ENCODE results near the gene GIGYF2. TPM values are rescaled to one million over a fixed set of nuclear protein-coding genes. Genes with fewer than 3 reads are reported as not detected.

GIGYF2 gene
- polyA plus RNA-seq, 1 donor from 2014 or later: 52.6 TPM

GRCh38 chr2:232842689-232843088 is 145.6 kb downstream of the GIGYF2 start:
- H3K27me3 ChIP-seq (ENCODE audit: insufficient read depth, low read depth, low read length): no peaks in the 10 kb centered on the region
- TF ChIP-seq SMC3 (conservative IDR thresholded peaks at IDR 0.05; ENCODE audit: poor library complexity) (no peak), EZH2 (IDR thresholded peaks at IDR 0.05; ENCODE audit: borderline replicate concordance, insufficient read depth, low read length, poor library complexity, severe bottlenecking) (no peak), TAF1 (IDR thresholded peaks at IDR 0.05; ENCODE audit: low read depth) (no peak), EP300 (conservative IDR thresholded peaks at IDR 0.05; ENCODE audit: poor library complexity, severe bottlenecking) (no peak), POLR2AphosphoS5 (IDR thresholded peaks at IDR 0.05) (no peak), RAD21 (conservative IDR thresholded peaks at IDR 0.05) (no peak), MXI1 (conservative IDR thresholded peaks at IDR 0.05; ENCODE audit: poor library complexity, severe bottlenecking) (no peak)
- TF ChIP-seq, protein P1, sequence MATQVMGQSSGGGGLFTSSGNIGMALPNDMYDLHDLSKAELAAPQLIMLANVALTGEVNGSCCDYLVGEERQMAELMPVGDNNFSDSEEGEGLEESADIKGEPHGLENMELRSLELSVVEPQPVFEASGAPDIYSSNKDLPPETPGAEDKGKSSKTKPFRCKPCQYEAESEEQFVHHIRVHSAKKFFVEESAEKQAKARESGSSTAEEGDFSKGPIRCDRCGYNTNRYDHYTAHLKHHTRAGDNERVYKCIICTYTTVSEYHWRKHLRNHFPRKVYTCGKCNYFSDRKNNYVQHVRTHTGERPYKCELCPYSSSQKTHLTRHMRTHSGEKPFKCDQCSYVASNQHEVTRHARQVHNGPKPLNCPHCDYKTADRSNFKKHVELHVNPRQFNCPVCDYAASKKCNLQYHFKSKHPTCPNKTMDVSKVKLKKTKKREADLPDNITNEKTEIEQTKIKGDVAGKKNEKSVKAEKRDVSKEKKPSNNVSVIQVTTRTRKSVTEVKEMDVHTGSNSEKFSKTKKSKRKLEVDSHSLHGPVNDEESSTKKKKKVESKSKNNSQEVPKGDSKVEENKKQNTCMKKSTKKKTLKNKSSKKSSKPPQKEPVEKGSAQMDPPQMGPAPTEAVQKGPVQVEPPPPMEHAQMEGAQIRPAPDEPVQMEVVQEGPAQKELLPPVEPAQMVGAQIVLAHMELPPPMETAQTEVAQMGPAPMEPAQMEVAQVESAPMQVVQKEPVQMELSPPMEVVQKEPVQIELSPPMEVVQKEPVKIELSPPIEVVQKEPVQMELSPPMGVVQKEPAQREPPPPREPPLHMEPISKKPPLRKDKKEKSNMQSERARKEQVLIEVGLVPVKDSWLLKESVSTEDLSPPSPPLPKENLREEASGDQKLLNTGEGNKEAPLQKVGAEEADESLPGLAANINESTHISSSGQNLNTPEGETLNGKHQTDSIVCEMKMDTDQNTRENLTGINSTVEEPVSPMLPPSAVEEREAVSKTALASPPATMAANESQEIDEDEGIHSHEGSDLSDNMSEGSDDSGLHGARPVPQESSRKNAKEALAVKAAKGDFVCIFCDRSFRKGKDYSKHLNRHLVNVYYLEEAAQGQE (IDR thresholded peaks at IDR 0.05; ENCODE audit: borderline replicate concordance): no peak
- TF ChIP-seq, protein P2, sequence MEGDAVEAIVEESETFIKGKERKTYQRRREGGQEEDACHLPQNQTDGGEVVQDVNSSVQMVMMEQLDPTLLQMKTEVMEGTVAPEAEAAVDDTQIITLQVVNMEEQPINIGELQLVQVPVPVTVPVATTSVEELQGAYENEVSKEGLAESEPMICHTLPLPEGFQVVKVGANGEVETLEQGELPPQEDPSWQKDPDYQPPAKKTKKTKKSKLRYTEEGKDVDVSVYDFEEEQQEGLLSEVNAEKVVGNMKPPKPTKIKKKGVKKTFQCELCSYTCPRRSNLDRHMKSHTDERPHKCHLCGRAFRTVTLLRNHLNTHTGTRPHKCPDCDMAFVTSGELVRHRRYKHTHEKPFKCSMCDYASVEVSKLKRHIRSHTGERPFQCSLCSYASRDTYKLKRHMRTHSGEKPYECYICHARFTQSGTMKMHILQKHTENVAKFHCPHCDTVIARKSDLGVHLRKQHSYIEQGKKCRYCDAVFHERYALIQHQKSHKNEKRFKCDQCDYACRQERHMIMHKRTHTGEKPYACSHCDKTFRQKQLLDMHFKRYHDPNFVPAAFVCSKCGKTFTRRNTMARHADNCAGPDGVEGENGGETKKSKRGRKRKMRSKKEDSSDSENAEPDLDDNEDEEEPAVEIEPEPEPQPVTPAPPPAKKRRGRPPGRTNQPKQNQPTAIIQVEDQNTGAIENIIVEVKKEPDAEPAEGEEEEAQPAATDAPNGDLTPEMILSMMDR (IDR thresholded peaks at IDR 0.05; ENCODE audit: poor library complexity, severe bottlenecking): no peak
- H3K27ac ChIP-seq (ENCODE audit: low read length): no peak overlapping the region
- H3K9ac ChIP-seq (ENCODE audit: low read length): no peak overlapping the region
- H2AFZ ChIP-seq (ENCODE audit: low read depth, low read length): no peak overlapping the region
- H3K36me3 ChIP-seq (ENCODE audit: insufficient read depth, low read length): peaks cover 16% of the 10 kb centered on the region
- H3K4me3 ChIP-seq (ENCODE audit: low read length): no peak overlapping the region
- H4K20me1 ChIP-seq (ENCODE audit: insufficient read depth): no peaks in the 10 kb centered on the region
- no peaks in the 10 kb centered on the region for H3K79me2 ChIP-seq (replicated peaks; ENCODE audit: insufficient read depth, low read length)
- no peaks in the 10 kb centered on the region for H3K9me3 ChIP-seq (ENCODE audit: low read length)
- no peaks in the 10 kb centered on the region for H3F3A ChIP-seq (ENCODE audit: insufficient read depth, low read length, poor library complexity, severe bottlenecking)
- no peak overlapping the region for H3K4me2 ChIP-seq (ENCODE audit: low read length)
- no peaks in the 10 kb centered on the region for H3K9me2 ChIP-seq (ENCODE audit: insufficient read depth, low read length)

DNA sequence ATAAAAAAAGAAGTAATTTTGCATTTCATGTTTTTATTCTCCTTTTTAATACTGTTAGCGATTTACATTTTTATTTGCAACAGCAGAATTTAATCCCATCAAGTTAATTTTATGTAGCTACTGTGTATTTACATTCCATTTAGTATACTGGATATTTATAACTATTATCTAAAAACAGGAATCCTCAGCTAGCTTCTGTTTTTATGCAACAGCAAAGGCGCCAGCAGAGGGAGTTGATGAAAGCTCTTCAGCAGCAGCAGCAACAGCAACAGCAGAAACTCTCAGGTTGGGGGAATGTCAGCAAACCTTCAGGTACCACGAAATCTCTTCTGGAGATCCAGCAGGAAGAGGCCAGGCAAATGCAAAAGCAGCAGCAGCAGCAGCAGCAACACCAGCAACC is 146.7 kb downstream of the GIGYF2 start:
- no peak overlapping the region for H3K4me3 ChIP-seq (ENCODE audit: low read length)
- H3K79me2 ChIP-seq (replicated peaks; ENCODE audit: insufficient read depth, low read length): no peaks in the 10 kb centered on the region
- no peaks in the 10 kb centered on the region for H3K27me3 ChIP-seq (ENCODE audit: insufficient read depth, low read depth, low read length)
- H3K27ac ChIP-seq (ENCODE audit: low read length): no peak overlapping the region
- no peaks in the 10 kb centered on the region for H4K20me1 ChIP-seq (ENCODE audit: insufficient read depth)
- H3K36me3 ChIP-seq (ENCODE audit: insufficient read depth, low read length): peaks cover 16% of the 10 kb centered on the region
- no peaks in the 10 kb centered on the region for H3K9me3 ChIP-seq (ENCODE audit: low read length)
- no peaks in the 10 kb centered on the region for H3F3A ChIP-seq (ENCODE audit: insufficient read depth, low read length, poor library complexity, severe bottlenecking)
- H3K9me2 ChIP-seq (ENCODE audit: insufficient read depth, low read length): no peaks in the 10 kb centered on the region
- no peak overlapping the region for H3K4me2 ChIP-seq (ENCODE audit: low read length)
- H2AFZ ChIP-seq (ENCODE audit: low read depth, low read length): no peak overlapping the region
- TF ChIP-seq SMC3 (conservative IDR thresholded peaks at IDR 0.05; ENCODE audit: poor library complexity) (peak; percentile 54), POLR2AphosphoS5 (IDR thresholded peaks at IDR 0.05) (no peak), RAD21 (conservative IDR thresholded peaks at IDR 0.05) (peak; percentile 27), TAF1 (IDR thresholded peaks at IDR 0.05; ENCODE audit: low read depth) (no peak), EP300 (conservative IDR thresholded peaks at IDR 0.05; ENCODE audit: poor library complexity, severe bottlenecking) (no peak)
- TF ChIP-seq, protein P2 (IDR thresholded peaks at IDR 0.05; ENCODE audit: poor library complexity, severe bottlenecking): peak; percentile 44
- no peak overlapping the region for H3K9ac ChIP-seq (ENCODE audit: low read length)

Data from neural cell (in vitro differentiated cells).